HepG2 (cell line): ENCODE measurements around the gene HHEX. TPM values are rescaled to one million over a fixed set of nuclear protein-coding genes. Genes with fewer than 3 reads are reported as not detected.

ENCODE experiments used
- ARNTL ChIP-seq: sonication (generic); formaldehyde crosslinking; IDR thresholded peaks from 2 replicates; pipeline ENCODE4 v1.4.0; 2020; ENCODE audit warnings: mild to moderate bottlenecking, missing genetic modification reagents
- BHLHE40 ChIP-seq: IDR thresholded peaks from 2 replicates; pipeline ENCODE4 v1.6.1; 2011; ENCODE audit warnings: low read length, improper control_type of control experiment
- BRD4 ChIP-seq: sonication (generic); formaldehyde crosslinking; IDR thresholded peaks from 2 replicates; pipeline ENCODE4 v1.4.0; 2020; ENCODE audit warnings: missing genetic modification reagents
- CC2D1A ChIP-seq: sonication (generic); formaldehyde crosslinking; IDR thresholded peaks from 2 replicates; pipeline ENCODE4 v1.8.1; 2023; ENCODE audit warnings: mild to moderate bottlenecking, missing genetic modification reagents
- HNF1B ChIP-seq: sonication (generic); formaldehyde crosslinking; IDR thresholded peaks from 2 replicates; pipeline ENCODE4 v1.5.1; 2020; ENCODE audit warnings: mild to moderate bottlenecking, moderate library complexity, missing genetic modification reagents
- HNRNPLL ChIP-seq: fragments of 200-400 bp; formaldehyde crosslinking; IDR thresholded peaks from 2 replicates; pipeline ENCODE4 v1.6.1; 2017; ENCODE audit warnings: mild to moderate bottlenecking, low read depth, low read length; ENCODE audit not compliant: poor library complexity, severe bottlenecking
- KAT7 ChIP-seq: IDR thresholded peaks from 2 replicates; pipeline ENCODE4 v1.6.1; 2018; ENCODE audit warnings: borderline replicate concordance, missing compliant biosample characterization
- KDM4B ChIP-seq: sonication (generic); formaldehyde crosslinking; IDR thresholded peaks from 2 replicates; pipeline ENCODE4 v1.4.0; 2020; ENCODE audit warnings: missing genetic modification reagents
- NKX3-1 ChIP-seq: sonication (generic); formaldehyde crosslinking; IDR thresholded peaks from 2 replicates; pipeline ENCODE4 v1.5.0; 2020; ENCODE audit warnings: missing genetic modification reagents
- NRL ChIP-seq: sonication (generic); formaldehyde crosslinking; IDR thresholded peaks from 2 replicates; pipeline ENCODE4 v1.5.0; 2020; ENCODE audit warnings: missing genetic modification reagents, mild to moderate bottlenecking, moderate library complexity, borderline replicate concordance
- PAXIP1 ChIP-seq: sonication (generic); formaldehyde crosslinking; conservative IDR thresholded peaks from 2 replicates; pipeline ENCODE4 v1.4.0; 2020; ENCODE audit warnings: mild to moderate bottlenecking, missing genetic modification reagents, moderate library complexity
- PITX1 ChIP-seq: sonication (generic); formaldehyde crosslinking; IDR thresholded peaks from 2 replicates; pipeline ENCODE4 v1.5.1; 2020; ENCODE audit warnings: mild to moderate bottlenecking, missing genetic modification reagents
- RBFOX2 ChIP-seq: fragments of 200-400 bp; formaldehyde crosslinking; IDR thresholded peaks from 2 replicates; pipeline ENCODE4 v1.6.1; 2017; ENCODE audit warnings: low read depth, mild to moderate bottlenecking, low read length
- SP140L ChIP-seq: sonication (generic); formaldehyde crosslinking; IDR thresholded peaks from 2 replicates; pipeline ENCODE4 v1.4.0; 2020; ENCODE audit warnings: missing genetic modification reagents, borderline replicate concordance
- YEATS4 ChIP-seq: sonication (generic); formaldehyde crosslinking; IDR thresholded peaks from 2 replicates; pipeline ENCODE4 v1.4.0; 2020; ENCODE audit warnings: missing genetic modification reagents, borderline replicate concordance
- ZBTB25 ChIP-seq: IDR thresholded peaks from 2 replicates; pipeline ENCODE4 v1.6.1; 2018; ENCODE audit warnings: missing genetic modification reagents
- ZC3H13 ChIP-seq: sonication (generic); formaldehyde crosslinking; IDR thresholded peaks from 2 replicates; pipeline ENCODE4 v1.8.1; 2023; ENCODE audit warnings: mild to moderate bottlenecking, missing genetic modification reagents, moderate library complexity
- ZNF343 ChIP-seq: sonication (generic); formaldehyde crosslinking; IDR thresholded peaks from 2 replicates; pipeline ENCODE4 v1.4.0; 2020; ENCODE audit warnings: mild to moderate bottlenecking, missing genetic modification reagents
- ZNF546 ChIP-seq: sonication (generic); formaldehyde crosslinking; conservative IDR thresholded peaks from 2 replicates; pipeline ENCODE4 v1.8.1; 2023; ENCODE audit warnings: mild to moderate bottlenecking, missing genetic modification reagents
- ZNF572 ChIP-seq: sonication (generic); formaldehyde crosslinking; IDR thresholded peaks from 2 replicates; pipeline ENCODE4 v1.5.1; 2020; ENCODE audit warnings: mild to moderate bottlenecking, missing genetic modification reagents
- ZNF724P ChIP-seq: sonication (generic); formaldehyde crosslinking; IDR thresholded peaks from 2 replicates; pipeline ENCODE4 v1.8.0; 2022; ENCODE audit warnings: missing genetic modification reagents, borderline replicate concordance
- polyA plus RNA-seq, 8 experiments: library from polyadenylated mRNA; depleted of rRNA in 3 of 8; stranded (reverse) in 7 of 8; unstranded in 1 of 8; fragments of >200 nt; fragmentation: Illumina TruSeq in 4 of 8; extraction: Trizol in 4 of 8; gene quantifications; 2 replicates each; pipeline versions ENCODE4 v1.2.1 to v1.2.3, GENCODE V29; 2011 to 2016; ENCODE audit warnings: low read depth in 4 of 8, missing spikeins in 1 of 8, mixed read lengths in 1 of 8; ENCODE audit not compliant: insufficient read depth in 1 of 8
- total RNA-seq, 5 experiments: library from RNA; depleted of rRNA; stranded (reverse); fragments of >200 nt; fragmentation: Illumina TruSeq; extraction: Trizol; gene quantifications; 2 replicates each; pipeline ENCODE4 v1.2.3, GENCODE V29; 2016; ENCODE audit warnings: low read depth in 1 of 5

The HHEX gene
- total and polyA plus RNA-seq, 2 of the 13 experiments (the other 11 are each of a cell fraction or from before 2014, with no cell fraction given): 44.5 to 48.7 TPM

- TF ChIP-seq PAXIP1 (CRISPR knock-in tag) (0 out of 2 replicates have a peak, but pooled peaks have one; percentile 21), KAT7 (CRISPR knock-in tag) (0 out of 2 replicates have a peak, but pooled peaks have one; percentile 29), BHLHE40 (0 out of 2 replicates have a peak, but pooled peaks have one; percentile 26), HNF1B (CRISPR knock-in tag) (peak; percentile 45; the same call in 1 of the 2 replicates), NRL (peak; percentile 29; the same call in 1 of the 2 replicates), HNRNPLL (peak; percentile 24), ZBTB25 (CRISPR knock-in tag) (no peak), ZNF343 (CRISPR knock-in tag) (no peak), KDM4B (CRISPR knock-in tag) (0 out of 2 replicates have a peak, but pooled peaks have one; percentile 1), ARNTL (CRISPR knock-in tag) (no peak; the same call in 1 of the 2 replicates), YEATS4 (0 out of 2 replicates have a peak, but pooled peaks have one; percentile 40), ZC3H13 (peak; percentile 81), ZNF572 (CRISPR knock-in tag) (0 out of 2 replicates have a peak, but pooled peaks have one; percentile 37), SP140L (CRISPR knock-in tag) (0 out of 2 replicates have a peak, but pooled peaks have one; percentile 38), CC2D1A (CRISPR knock-in tag) (no peak), PITX1 (CRISPR knock-in tag) (no peak), RBFOX2 (peak; percentile 94), BRD4 (peak; percentile 30; the same call in 1 of the 2 replicates), NKX3-1 (no peak), ZNF724P (CRISPR knock-in tag) (peak; percentile 4; the same call in 1 of the 2 replicates), ZNF546 (CRISPR knock-in tag) (0 out of 2 replicates have a peak, but pooled peaks have one; percentile 52)
Observed at GRCh38 chr10:92690211-92690914, 608 bp downstream of the HHEX start (continued).
